Activated CD4-positive, alpha-beta T cell treated with anti-CD3 and anti-CD28 coated beads for 1 hour (primary cell): Measurements from ENCODE around the gene TUBB2B.

ENCODE experiments used
- DNase-seq: peaks from one replicate; pipeline ENCODE4 v3.0.0-alpha.2; 2020

The TUBB2B gene

GRCh38 chr6:3227363-3228045 lies at the start of gene TUBB2B:
Gene TUBB2B (minus strand): TSS chr6:3227653. CDS start chr6:3227543, 110 bp downstream.
- DNase-seq, result no peak

GRCh38 chr6:3277251-3277650 lies 49.8 kb upstream of the TUBB2B start:
- no peak for DNase-seq

- no peak for DNase-seq
These were observed 49.0 kb upstream of the TUBB2B start for GRCh38 chr6:3276174-3277167.

GRCh38 chr6:3273707-3274521 lies 46.5 kb upstream of the TUBB2B start:
- no peak for DNase-seq

GRCh38 chr6:3272911-3273547 lies 45.6 kb upstream of the TUBB2B start:
- no peak for DNase-seq

- no peak for DNase-seq
These were observed 44.3 kb upstream of the TUBB2B start for GRCh38 chr6:3271756-3272155.

GRCh38 chr6:3270258-3270657 lies 42.8 kb upstream of the TUBB2B start:
- DNase-seq, result no peak

GRCh38 chr6:3269281-3269975 lies 42.0 kb upstream of the TUBB2B start:
- DNase-seq, result no peak

- DNase-seq, result no peak
These were observed 41.2 kb upstream of the TUBB2B start for GRCh38 chr6:3268680-3269079.

GRCh38 chr6:3267162-3267561 lies 39.7 kb upstream of the TUBB2B start:
- DNase-seq, result no peak

GRCh38 chr6:3266170-3266569 lies 38.7 kb upstream of the TUBB2B start:
- no peak for DNase-seq

GRCh38 chr6:3265671-3266070 lies 38.2 kb upstream of the TUBB2B start:
- no peak for DNase-seq

GRCh38 chr6:3264356-3264755 lies 36.9 kb upstream of the TUBB2B start:
- DNase-seq, result no peak

- DNase-seq, result no peak
These were observed 35.6 kb upstream of the TUBB2B start for GRCh38 chr6:3263096-3263495.

GRCh38 chr6:3261921-3262320 lies 34.5 kb upstream of the TUBB2B start:
- no peak for DNase-seq

- no peak for DNase-seq
These were observed 34.0 kb upstream of the TUBB2B start for GRCh38 chr6:3261518-3261820.

- DNase-seq, result no peak
These were observed 33.5 kb upstream of the TUBB2B start for GRCh38 chr6:3260772-3261517.

GRCh38 chr6:3260296-3260695 lies 32.8 kb upstream of the TUBB2B start:
- no peak for DNase-seq

GRCh38 chr6:3259491-3259958 lies 32.1 kb upstream of the TUBB2B start:
- no peak for DNase-seq

GRCh38 chr6:3258720-3259490 lies 31.5 kb upstream of the TUBB2B start, which contains the start of gene PSMG4:
Gene PSMG4 (plus strand): TSS chr6:3258947. CDS start chr6:3259023, 76 bp downstream.
- peak; percentile 88 for DNase-seq
